ENCODE data around the gene BLCAP. TPM values are rescaled to one million over a fixed set of nuclear protein-coding genes. Genes with fewer than 3 reads are reported as not detected.
A peak's percentile ranks its signal among the peaks of the same experiment; 100 is the strongest.

Gene BLCAP
- total RNA-seq, 1 donor from 2014 or later = 111 TPM

DNA sequence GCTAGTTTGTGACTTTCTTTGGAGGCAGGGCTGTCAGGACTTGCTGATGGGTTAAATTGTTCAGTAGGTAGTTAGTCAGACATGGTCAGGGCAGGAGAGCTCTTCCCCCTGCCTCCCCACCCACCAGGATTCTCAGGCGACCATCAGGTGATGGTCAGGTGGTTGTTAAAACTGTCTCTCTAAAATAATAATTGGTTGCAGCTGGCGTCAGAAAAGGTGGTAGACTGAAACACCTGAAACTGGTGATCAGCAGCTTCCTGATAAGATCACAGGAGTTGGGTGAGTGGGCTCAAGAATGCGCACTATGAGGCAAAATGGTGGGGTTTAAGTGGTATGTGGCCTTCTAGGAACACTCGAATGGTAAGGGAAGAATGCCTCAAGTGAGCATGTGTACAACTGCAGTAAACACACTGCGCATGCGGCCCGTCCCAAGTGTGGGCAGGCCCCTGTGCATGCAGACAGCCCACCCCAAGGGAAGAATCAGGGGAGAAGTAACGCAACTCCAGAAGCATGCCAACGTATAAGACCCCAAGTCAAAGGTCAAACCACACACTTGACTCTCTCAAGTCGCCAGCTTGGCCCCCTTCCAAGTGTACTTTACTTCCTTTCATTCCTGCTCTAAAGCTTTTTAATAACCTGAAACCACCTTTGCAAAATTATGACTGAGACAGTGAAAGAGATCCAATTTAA lies 7.9 kb upstream of the BLCAP start:
- FAIRE-seq = no peak

GRCh38 chr20:37534401-37535157 lies 6.9 kb upstream of the BLCAP start:
- TF ChIP-seq CTCF (IDR thresholded peaks at IDR 0.05; ENCODE audit: insufficient read depth, low read depth, low read length) (peak; percentile 96), EZH2 (IDR thresholded peaks at IDR 0.05; ENCODE audit: insufficient read depth, low read length) (no peak)
- no peak overlapping the region for H3K4me3 ChIP-seq (ENCODE audit: insufficient read depth, low read depth, low read length)
- no peak overlapping the region for H3K27ac ChIP-seq (ENCODE audit: low read depth, low read length)
- H3K36me3 ChIP-seq (ENCODE audit: insufficient read depth, low read length) = no peaks in the 10 kb centered on the region
- Mint-ChIP-seq H3K27ac (ENCODE audit: unreplicated experiment) (no peak overlapping the region), H3K4me1 (ENCODE audit: low read depth, unreplicated experiment) (peaks cover 3% of the 10 kb centered on the region), H3K4me3 (ENCODE audit: unreplicated experiment) (no peak overlapping the region), H3K9me3 (ENCODE audit: unreplicated experiment) (no peaks in the 10 kb centered on the region), H3K27me3 (ENCODE audit: low read depth, unreplicated experiment) (peaks cover 4% of the 10 kb centered on the region), H3K36me3 (ENCODE audit: low read depth, unreplicated experiment) (no peaks in the 10 kb centered on the region)
- peaks cover 2% of the 10 kb centered on the region for H3K4me1 ChIP-seq (ENCODE audit: insufficient read depth, low read length)
- no peak overlapping the region for H2AFZ ChIP-seq (ENCODE audit: low read depth, low read length)
- H3K4me2 ChIP-seq (ENCODE audit: low read length) = no peak overlapping the region
- H4K20me1 ChIP-seq (ENCODE audit: insufficient read depth, low read length) = no peaks in the 10 kb centered on the region
- no peaks in the 10 kb centered on the region for H3K27me3 ChIP-seq (ENCODE audit: insufficient read depth, low read length)
- no peak overlapping the region for H3K9ac ChIP-seq (ENCODE audit: low read length)
- no peaks in the 10 kb centered on the region for H3K79me2 ChIP-seq (ENCODE audit: insufficient read depth, low read length)
- FAIRE-seq = peak; percentile 69
- no peaks in the 10 kb centered on the region for H3K9me3 ChIP-seq (ENCODE audit: insufficient read depth, low read depth, low read length)
- peak; percentile 46 for DNase-seq (ENCODE audit: low read depth)

More for the DNA sequence above, 7.9 kb upstream of the BLCAP start:
- Histone ChIP-seq H2AFZ (ENCODE audit: low read depth, low read length) (no peak overlapping the region), H4K20me1 (ENCODE audit: insufficient read depth, low read length) (no peaks in the 10 kb centered on the region), H3K27ac (ENCODE audit: low read depth, low read length) (no peak overlapping the region), H3K9me3 (ENCODE audit: insufficient read depth, low read depth, low read length) (no peaks in the 10 kb centered on the region), H3K4me2 (ENCODE audit: low read length) (no peak overlapping the region), H3K79me2 (ENCODE audit: insufficient read depth, low read length) (no peaks in the 10 kb centered on the region), H3K4me1 (ENCODE audit: insufficient read depth, low read length) (peaks cover 2% of the 10 kb centered on the region), H3K36me3 (ENCODE audit: insufficient read depth, low read length) (no peaks in the 10 kb centered on the region), H3K9ac (ENCODE audit: low read length) (no peak overlapping the region), H3K4me3 (ENCODE audit: insufficient read depth, low read depth, low read length) (no peak overlapping the region), H3K27me3 (ENCODE audit: insufficient read depth, low read length) (no peaks in the 10 kb centered on the region)
- H3K27ac Mint-ChIP-seq (ENCODE audit: unreplicated experiment) = peak overlapping the region; percentile 28
- TF ChIP-seq EZH2 (IDR thresholded peaks at IDR 0.05; ENCODE audit: insufficient read depth, low read length) (no peak), CTCF (IDR thresholded peaks at IDR 0.05; ENCODE audit: insufficient read depth, low read depth, low read length) (no peak)
- H3K27me3 Mint-ChIP-seq (ENCODE audit: low read depth, unreplicated experiment) = peaks cover 4% of the 10 kb centered on the region
- peaks cover 3% of the 10 kb centered on the region for H3K4me1 Mint-ChIP-seq (ENCODE audit: low read depth, unreplicated experiment)
- no peak overlapping the region for H3K4me3 Mint-ChIP-seq (ENCODE audit: unreplicated experiment)
- no peaks in the 10 kb centered on the region for H3K9me3 Mint-ChIP-seq (ENCODE audit: unreplicated experiment)
- no peak for DNase-seq (ENCODE audit: low read depth)
- H3K36me3 Mint-ChIP-seq (ENCODE audit: low read depth, unreplicated experiment) = no peaks in the 10 kb centered on the region

Measured in astrocyte (in vitro differentiated cells and primary cell).